ENCODE results near the gene HIF3A. TPM values are rescaled to one million over a fixed set of nuclear protein-coding genes. Genes with fewer than 3 reads are reported as not detected.
A peak's percentile ranks its signal among the peaks of the same experiment; 100 is the strongest.
"Not testable (repeated sequence)": the region's sequence is repeated elsewhere in the genome, so short reads cannot be mapped to it uniquely, and the experiment has no call there.

The HIF3A gene
- polyA plus RNA-seq, 12 donors: 132 to 479 (median 292) TPM

- no peak for DNase-seq
Measured at GRCh38 chr19:46321653-46322052, 24.8 kb downstream of the HIF3A start.

GRCh38 chr19:46323227-46323626, 26.4 kb downstream of the HIF3A start:
- not testable (repeated sequence) for DNase-seq

- no peak for DNase-seq
Measured at GRCh38 chr19:46324277-46324676, 27.4 kb downstream of the HIF3A start.

GRCh38 chr19:46326608-46327007, 29.8 kb downstream of the HIF3A start:
- DNase-seq: no peak

GRCh38 chr19:46328079-46328478, 31.2 kb downstream of the HIF3A start:
- DNase-seq: no peak

- DNase-seq: no peak
Measured at GRCh38 chr19:46330319-46330918, 33.6 kb downstream of the HIF3A start.

GRCh38 chr19:46337487-46337886, 40.6 kb downstream of the HIF3A start:
- DNase-seq: no peak

- no peak for DNase-seq
Measured at GRCh38 chr19:46339446-46339845, 42.6 kb downstream of the HIF3A start.

GRCh38 chr19:46340051-46340659, 43.3 kb downstream of the HIF3A start:
- DNase-seq: no peak

GRCh38 chr19:46341937-46342336, 45.1 kb downstream of the HIF3A start:
- DNase-seq: no peak

- DNase-seq: no peak
Measured at GRCh38 chr19:46344363-46344762, 47.5 kb downstream of the HIF3A start.

GRCh38 chr19:46345157-46345556, 48.3 kb downstream of the HIF3A start:
- no peak for DNase-seq

GRCh38 chr19:46346821-46347571, 50.2 kb downstream of the HIF3A start, which contains the start of gene PPP5C:
Gene PPP5C (plus strand): TSS chr19:46347087. CDS start chr19:46347097, 10 bp downstream.
- peak; percentile 90 for DNase-seq

- DNase-seq: no peak
Measured at GRCh38 chr19:46347572-46347883, 50.7 kb downstream of the HIF3A start.

GRCh38 chr19:46347985-46348384, 51.1 kb downstream of the HIF3A start:
- DNase-seq: no peak

- no peak for DNase-seq
Measured at GRCh38 chr19:46349311-46349993, 52.6 kb downstream of the HIF3A start.

- DNase-seq: no peak
Measured at GRCh38 chr19:46350029-46350757, 53.4 kb downstream of the HIF3A start.

- DNase-seq: no peak
Measured at GRCh38 chr19:46350758-46351159, 53.9 kb downstream of the HIF3A start.

GRCh38 chr19:46351241-46352041, 54.6 kb downstream of the HIF3A start:
- no peak for DNase-seq

GRCh38 chr19:46353730-46354528, 57.1 kb downstream of the HIF3A start:
- DNase-seq: no peak
